GM23338 (cell line): Measurements from ENCODE around the gene SYNE1.

Source experiments
- CREB1 ChIP-seq: fragments of 250-450 bp; sonication (Bioruptor Pico); IDR thresholded peaks from 2 replicates; pipeline ENCODE4 v1.5.0; 2020; ENCODE audit warnings: low read depth, mild to moderate bottlenecking, moderate library complexity
- EZH2 ChIP-seq: fragments of 200-600 bp; sonication (generic); IDR thresholded peaks from one replicate; pipeline ENCODE4 v1.8.0; 2017; ENCODE audit warnings: antibody characterized with exemption, mild to moderate bottlenecking, low read depth; ENCODE audit not compliant: unreplicated experiment
- EZH2phosphoT487 ChIP-seq: fragments of 200-600 bp; sonication (generic); IDR thresholded peaks from one replicate; pipeline ENCODE4 v1.8.1; 2018; ENCODE audit warnings: antibody characterized with exemption; ENCODE audit not compliant: unreplicated experiment
- JUNB ChIP-seq: IDR thresholded peaks from one replicate; pipeline ENCODE4 v1.6.1; 2016; ENCODE audit warnings: antibody characterized with exemption; ENCODE audit not compliant: unreplicated experiment
- NANOG ChIP-seq: IDR thresholded peaks from 2 replicates; pipeline ENCODE4 v1.6.1; 2016; ENCODE audit warnings: antibody characterized with exemption, borderline replicate concordance
- POLR2AphosphoS5 ChIP-seq: IDR thresholded peaks from 2 replicates; pipeline ENCODE4 v1.6.1; 2016; ENCODE audit warnings: antibody characterized with exemption, low read depth
- STAT1 ChIP-seq: IDR thresholded peaks from one replicate; pipeline ENCODE4 v1.6.1; 2016; ENCODE audit warnings: antibody characterized with exemption; ENCODE audit not compliant: unreplicated experiment
- ZNF114 ChIP-seq: fragments of 250-450 bp; sonication (Bioruptor Pico); IDR thresholded peaks from 2 replicates; pipeline ENCODE4 v1.5.0; 2020; ENCODE audit warnings: mild to moderate bottlenecking, moderate library complexity
- ZNF331 ChIP-seq: fragments of 250-450 bp; sonication (Bioruptor Pico); IDR thresholded peaks from 2 replicates; pipeline ENCODE4 v1.5.0; 2020; ENCODE audit warnings: low read depth, mild to moderate bottlenecking, moderate library complexity
- TF ChIP-seq, protein P1 (sequence below), 2 experiments: fragments of 200-600 bp in 1 of 2; sonication (generic) in 1 of 2; conservative IDR thresholded peaks; 2 replicates each; pipeline versions ENCODE4 v1.5.1 to v1.6.1; 2016 to 2017; ENCODE audit warnings: antibody characterized with exemption in 2 of 2, low read depth in 2 of 2, mild to moderate bottlenecking in 2 of 2, moderate library complexity in 1 of 2
- TF ChIP-seq, protein P2 (sequence below): IDR thresholded peaks from one replicate; pipeline ENCODE4 v1.6.1; 2018; ENCODE audit warnings: antibody characterized with exemption; ENCODE audit not compliant: unreplicated experiment
- TF ChIP-seq, protein P3 (sequence below): IDR thresholded peaks from 2 replicates; pipeline ENCODE4 v1.6.1; 2016; ENCODE audit warnings: antibody characterized with exemption
- TF ChIP-seq, protein P4 (sequence below): fragments of 250-450 bp; sonication (Bioruptor Pico); IDR thresholded peaks from 2 replicates; pipeline ENCODE4 v1.5.0; 2020; ENCODE audit warnings: mild to moderate bottlenecking, moderate library complexity

DNA sequence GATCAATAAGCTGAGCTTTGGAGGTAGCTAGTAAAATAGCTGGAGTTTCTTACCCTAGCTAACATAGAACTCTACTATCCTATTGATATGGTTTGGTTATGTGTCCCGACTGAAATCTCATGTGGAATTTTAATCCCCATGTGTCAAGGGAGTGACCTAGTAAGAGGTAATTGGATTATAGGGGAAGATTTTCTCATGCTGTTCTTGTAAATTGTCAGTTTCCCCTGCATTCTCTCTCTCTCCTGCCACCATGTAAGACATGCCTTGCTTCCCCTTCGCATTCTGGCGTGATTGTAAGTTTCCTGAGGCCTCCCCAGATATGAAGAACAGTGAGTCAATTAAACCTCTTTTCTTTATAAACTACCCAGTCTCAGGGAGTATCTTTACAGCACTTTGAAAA is 24.6 kb upstream of the SYNE1 start:
- TF ChIP-seq EZH2: no peak
- no peak for TF ChIP-seq NANOG
- TF ChIP-seq, protein P1, sequence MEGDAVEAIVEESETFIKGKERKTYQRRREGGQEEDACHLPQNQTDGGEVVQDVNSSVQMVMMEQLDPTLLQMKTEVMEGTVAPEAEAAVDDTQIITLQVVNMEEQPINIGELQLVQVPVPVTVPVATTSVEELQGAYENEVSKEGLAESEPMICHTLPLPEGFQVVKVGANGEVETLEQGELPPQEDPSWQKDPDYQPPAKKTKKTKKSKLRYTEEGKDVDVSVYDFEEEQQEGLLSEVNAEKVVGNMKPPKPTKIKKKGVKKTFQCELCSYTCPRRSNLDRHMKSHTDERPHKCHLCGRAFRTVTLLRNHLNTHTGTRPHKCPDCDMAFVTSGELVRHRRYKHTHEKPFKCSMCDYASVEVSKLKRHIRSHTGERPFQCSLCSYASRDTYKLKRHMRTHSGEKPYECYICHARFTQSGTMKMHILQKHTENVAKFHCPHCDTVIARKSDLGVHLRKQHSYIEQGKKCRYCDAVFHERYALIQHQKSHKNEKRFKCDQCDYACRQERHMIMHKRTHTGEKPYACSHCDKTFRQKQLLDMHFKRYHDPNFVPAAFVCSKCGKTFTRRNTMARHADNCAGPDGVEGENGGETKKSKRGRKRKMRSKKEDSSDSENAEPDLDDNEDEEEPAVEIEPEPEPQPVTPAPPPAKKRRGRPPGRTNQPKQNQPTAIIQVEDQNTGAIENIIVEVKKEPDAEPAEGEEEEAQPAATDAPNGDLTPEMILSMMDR (conservative IDR thresholded peaks at IDR 0.05; ENCODE audit: low read depth in 2 of 2): no peak
- TF ChIP-seq STAT1: no peak
- no peak for TF ChIP-seq JUNB
- no peak for TF ChIP-seq POLR2AphosphoS5
- TF ChIP-seq EZH2phosphoT487: no peak
- no peak for TF ChIP-seq CREB1 (CRISPR knock-in tag)
- TF ChIP-seq ZNF331 (CRISPR knock-in tag): no peak
- TF ChIP-seq, protein P2, sequence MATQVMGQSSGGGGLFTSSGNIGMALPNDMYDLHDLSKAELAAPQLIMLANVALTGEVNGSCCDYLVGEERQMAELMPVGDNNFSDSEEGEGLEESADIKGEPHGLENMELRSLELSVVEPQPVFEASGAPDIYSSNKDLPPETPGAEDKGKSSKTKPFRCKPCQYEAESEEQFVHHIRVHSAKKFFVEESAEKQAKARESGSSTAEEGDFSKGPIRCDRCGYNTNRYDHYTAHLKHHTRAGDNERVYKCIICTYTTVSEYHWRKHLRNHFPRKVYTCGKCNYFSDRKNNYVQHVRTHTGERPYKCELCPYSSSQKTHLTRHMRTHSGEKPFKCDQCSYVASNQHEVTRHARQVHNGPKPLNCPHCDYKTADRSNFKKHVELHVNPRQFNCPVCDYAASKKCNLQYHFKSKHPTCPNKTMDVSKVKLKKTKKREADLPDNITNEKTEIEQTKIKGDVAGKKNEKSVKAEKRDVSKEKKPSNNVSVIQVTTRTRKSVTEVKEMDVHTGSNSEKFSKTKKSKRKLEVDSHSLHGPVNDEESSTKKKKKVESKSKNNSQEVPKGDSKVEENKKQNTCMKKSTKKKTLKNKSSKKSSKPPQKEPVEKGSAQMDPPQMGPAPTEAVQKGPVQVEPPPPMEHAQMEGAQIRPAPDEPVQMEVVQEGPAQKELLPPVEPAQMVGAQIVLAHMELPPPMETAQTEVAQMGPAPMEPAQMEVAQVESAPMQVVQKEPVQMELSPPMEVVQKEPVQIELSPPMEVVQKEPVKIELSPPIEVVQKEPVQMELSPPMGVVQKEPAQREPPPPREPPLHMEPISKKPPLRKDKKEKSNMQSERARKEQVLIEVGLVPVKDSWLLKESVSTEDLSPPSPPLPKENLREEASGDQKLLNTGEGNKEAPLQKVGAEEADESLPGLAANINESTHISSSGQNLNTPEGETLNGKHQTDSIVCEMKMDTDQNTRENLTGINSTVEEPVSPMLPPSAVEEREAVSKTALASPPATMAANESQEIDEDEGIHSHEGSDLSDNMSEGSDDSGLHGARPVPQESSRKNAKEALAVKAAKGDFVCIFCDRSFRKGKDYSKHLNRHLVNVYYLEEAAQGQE: no peak
- TF ChIP-seq, protein P3, sequence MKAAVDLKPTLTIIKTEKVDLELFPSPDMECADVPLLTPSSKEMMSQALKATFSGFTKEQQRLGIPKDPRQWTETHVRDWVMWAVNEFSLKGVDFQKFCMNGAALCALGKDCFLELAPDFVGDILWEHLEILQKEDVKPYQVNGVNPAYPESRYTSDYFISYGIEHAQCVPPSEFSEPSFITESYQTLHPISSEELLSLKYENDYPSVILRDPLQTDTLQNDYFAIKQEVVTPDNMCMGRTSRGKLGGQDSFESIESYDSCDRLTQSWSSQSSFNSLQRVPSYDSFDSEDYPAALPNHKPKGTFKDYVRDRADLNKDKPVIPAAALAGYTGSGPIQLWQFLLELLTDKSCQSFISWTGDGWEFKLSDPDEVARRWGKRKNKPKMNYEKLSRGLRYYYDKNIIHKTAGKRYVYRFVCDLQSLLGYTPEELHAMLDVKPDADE: no peak
- no peak for TF ChIP-seq ZNF114 (CRISPR knock-in tag)
- TF ChIP-seq, protein P4, sequence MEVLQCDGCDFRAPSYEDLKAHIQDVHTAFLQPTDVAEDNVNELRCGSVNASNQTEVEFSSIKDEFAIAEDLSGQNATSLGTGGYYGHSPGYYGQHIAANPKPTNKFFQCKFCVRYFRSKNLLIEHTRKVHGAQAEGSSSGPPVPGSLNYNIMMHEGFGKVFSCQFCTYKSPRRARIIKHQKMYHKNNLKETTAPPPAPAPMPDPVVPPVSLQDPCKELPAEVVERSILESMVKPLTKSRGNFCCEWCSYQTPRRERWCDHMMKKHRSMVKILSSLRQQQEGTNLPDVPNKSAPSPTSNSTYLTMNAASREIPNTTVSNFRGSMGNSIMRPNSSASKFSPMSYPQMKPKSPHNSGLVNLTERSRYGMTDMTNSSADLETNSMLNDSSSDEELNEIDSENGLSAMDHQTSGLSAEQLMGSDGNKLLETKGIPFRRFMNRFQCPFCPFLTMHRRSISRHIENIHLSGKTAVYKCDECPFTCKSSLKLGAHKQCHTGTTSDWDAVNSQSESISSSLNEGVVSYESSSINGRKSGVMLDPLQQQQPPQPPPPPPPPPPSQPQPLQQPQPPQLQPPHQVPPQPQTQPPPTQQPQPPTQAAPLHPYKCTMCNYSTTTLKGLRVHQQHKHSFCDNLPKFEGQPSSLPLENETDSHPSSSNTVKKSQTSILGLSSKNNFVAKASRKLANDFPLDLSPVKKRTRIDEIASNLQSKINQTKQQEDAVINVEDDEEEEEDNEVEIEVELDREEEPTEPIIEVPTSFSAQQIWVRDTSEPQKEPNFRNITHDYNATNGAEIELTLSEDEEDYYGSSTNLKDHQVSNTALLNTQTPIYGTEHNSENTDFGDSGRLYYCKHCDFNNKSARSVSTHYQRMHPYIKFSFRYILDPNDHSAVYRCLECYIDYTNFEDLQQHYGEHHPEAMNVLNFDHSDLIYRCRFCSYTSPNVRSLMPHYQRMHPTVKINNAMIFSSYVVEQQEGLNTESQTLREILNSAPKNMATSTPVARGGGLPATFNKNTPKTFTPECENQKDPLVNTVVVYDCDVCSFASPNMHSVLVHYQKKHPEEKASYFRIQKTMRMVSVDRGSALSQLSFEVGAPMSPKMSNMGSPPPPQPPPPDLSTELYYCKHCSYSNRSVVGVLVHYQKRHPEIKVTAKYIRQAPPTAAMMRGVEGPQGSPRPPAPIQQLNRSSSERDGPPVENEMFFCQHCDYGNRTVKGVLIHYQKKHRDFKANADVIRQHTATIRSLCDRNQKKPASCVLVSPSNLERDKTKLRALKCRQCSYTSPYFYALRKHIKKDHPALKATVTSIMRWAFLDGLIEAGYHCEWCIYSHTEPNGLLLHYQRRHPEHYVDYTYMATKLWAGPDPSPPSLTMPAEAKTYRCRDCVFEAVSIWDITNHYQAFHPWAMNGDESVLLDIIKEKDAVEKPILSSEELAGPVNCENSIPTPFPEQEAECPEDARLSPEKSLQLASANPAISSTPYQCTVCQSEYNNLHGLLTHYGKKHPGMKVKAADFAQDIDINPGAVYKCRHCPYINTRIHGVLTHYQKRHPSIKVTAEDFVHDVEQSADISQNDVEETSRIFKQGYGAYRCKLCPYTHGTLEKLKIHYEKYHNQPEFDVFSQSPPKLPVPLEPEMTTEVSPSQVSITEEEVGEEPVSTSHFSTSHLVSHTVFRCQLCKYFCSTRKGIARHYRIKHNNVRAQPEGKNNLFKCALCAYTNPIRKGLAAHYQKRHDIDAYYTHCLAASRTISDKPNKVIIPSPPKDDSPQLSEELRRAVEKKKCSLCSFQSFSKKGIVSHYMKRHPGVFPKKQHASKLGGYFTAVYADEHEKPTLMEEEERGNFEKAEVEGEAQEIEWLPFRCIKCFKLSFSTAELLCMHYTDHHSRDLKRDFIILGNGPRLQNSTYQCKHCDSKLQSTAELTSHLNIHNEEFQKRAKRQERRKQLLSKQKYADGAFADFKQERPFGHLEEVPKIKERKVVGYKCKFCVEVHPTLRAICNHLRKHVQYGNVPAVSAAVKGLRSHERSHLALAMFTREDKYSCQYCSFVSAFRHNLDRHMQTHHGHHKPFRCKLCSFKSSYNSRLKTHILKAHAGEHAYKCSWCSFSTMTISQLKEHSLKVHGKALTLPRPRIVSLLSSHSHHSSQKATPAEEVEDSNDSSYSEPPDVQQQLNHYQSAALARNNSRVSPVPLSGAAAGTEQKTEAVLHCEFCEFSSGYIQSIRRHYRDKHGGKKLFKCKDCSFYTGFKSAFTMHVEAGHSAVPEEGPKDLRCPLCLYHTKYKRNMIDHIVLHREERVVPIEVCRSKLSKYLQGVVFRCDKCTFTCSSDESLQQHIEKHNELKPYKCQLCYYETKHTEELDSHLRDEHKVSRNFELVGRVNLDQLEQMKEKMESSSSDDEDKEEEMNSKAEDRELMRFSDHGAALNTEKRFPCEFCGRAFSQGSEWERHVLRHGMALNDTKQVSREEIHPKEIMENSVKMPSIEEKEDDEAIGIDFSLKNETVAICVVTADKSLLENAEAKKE (CRISPR knock-in tag): no peak
